Bronchial epithelial cell (primary cell): ENCODE data around the gene WNT5A. TPM values are rescaled to one million over a fixed set of nuclear protein-coding genes. Genes with fewer than 3 reads are reported as not detected.

ENCODE experiments used
- DNase-seq: peaks from one replicate; pipeline ENCODE4 v3.0.0-alpha.2; 2010; ENCODE audit warnings: low read depth
- FAIRE-seq: peaks from 2 replicates; lab custom pipeline; 2011; peaks lifted over from hg19 to GRCh38; lab: Jason Lieb, UNC
- H3K27me3 ChIP-seq: 2 replicates; pipeline ENCODE4 v1.5.1; 2011; ENCODE audit warnings: low read length; ENCODE audit not compliant: control insufficient read depth, insufficient read depth
- H3K36me3 ChIP-seq: 2 replicates; pipeline ENCODE4 v1.5.1; 2011; ENCODE audit warnings: low read length; ENCODE audit not compliant: control insufficient read depth, insufficient read depth
- H3K4me3 ChIP-seq: 2 replicates; pipeline ENCODE4 v1.5.1; 2011; ENCODE audit warnings: mild to moderate bottlenecking, low read depth, low read length, control low read depth
- total RNA-seq: library from RNA; depleted of rRNA; stranded (reverse); fragments of >200 nt; gene quantifications from 2 replicates; pipeline ENCODE4 v1.2.1, GENCODE V29; 2014
- TF ChIP-seq, protein P1 (sequence below): IDR thresholded peaks from 2 replicates; pipeline ENCODE4 v1.5.1; 2011; ENCODE audit warnings: mild to moderate bottlenecking, moderate library complexity, low read length, control low read depth, inconsistent platforms; ENCODE audit not compliant: insufficient read depth, severe bottlenecking

WNT5A gene
- total RNA-seq, 1 donor from 2014 or later: 3.9 TPM

DNA sequence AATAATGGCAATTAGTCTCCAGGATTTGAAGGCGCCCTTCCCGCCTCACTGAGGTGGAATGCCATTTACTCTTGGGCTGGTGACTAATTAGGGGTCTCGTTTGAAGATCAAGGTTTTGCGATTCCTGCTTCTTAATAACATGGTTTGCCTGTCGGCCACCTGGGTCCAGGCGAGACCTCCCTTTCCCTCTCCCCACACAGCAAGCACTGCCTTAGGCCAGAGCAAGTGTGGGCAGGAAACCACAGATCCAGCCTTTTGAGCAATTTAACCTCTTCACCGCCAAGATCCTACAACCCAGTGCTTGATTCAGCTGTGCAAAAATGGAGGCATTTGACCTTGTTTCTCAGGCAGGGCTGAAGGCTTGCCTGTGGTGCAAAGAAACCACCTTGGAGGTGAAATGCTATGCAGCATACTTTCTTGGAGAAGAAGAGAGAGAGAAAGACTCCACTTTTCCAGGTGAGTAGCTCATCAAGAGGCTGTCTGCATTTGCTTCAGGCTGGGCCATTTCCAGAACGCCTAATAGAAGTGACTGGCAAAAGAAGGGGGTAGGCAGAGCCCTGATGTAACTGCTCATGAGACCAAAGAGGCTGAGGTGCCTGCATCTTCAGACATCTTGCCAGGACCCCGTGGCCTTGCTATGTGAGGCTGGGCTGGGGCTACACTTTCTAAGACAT lies 34.1 kb upstream of the WNT5A start:
- Histone ChIP-seq H3K4me3 (no peak overlapping the region), H3K36me3 (no peaks in the 10 kb centered on the region), H3K27me3 (no peaks in the 10 kb centered on the region)
- TF ChIP-seq, protein P1, sequence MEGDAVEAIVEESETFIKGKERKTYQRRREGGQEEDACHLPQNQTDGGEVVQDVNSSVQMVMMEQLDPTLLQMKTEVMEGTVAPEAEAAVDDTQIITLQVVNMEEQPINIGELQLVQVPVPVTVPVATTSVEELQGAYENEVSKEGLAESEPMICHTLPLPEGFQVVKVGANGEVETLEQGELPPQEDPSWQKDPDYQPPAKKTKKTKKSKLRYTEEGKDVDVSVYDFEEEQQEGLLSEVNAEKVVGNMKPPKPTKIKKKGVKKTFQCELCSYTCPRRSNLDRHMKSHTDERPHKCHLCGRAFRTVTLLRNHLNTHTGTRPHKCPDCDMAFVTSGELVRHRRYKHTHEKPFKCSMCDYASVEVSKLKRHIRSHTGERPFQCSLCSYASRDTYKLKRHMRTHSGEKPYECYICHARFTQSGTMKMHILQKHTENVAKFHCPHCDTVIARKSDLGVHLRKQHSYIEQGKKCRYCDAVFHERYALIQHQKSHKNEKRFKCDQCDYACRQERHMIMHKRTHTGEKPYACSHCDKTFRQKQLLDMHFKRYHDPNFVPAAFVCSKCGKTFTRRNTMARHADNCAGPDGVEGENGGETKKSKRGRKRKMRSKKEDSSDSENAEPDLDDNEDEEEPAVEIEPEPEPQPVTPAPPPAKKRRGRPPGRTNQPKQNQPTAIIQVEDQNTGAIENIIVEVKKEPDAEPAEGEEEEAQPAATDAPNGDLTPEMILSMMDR: no peak
- DNase-seq (peak; percentile 14), FAIRE-seq (no peak)

DNA sequence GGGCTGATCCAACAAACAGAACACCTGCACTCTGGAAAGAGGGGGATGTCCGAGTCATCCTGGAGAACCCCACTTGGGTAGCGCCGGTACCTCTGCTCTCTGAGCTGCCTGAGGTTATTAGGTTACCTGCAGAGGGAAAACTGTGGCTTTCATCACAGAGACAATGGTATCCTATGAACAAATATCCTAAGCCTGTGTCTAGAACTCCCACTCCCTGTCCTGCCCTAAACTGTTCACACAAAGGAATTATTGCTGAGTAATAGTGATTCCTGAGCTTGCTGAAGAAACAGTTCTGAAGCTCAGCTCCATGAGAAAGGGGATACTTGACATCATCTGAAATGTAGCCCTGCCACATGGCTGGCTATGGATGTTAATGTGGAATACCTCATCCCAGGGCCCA lies 31.9 kb upstream of the WNT5A start:
- no peak for FAIRE-seq
- peak; percentile 72 for DNase-seq
- TF ChIP-seq, protein P1: no peak
- H3K36me3 ChIP-seq: no peaks in the 10 kb centered on the region
- H3K27me3 ChIP-seq: no peaks in the 10 kb centered on the region
- no peak overlapping the region for H3K4me3 ChIP-seq

DNA sequence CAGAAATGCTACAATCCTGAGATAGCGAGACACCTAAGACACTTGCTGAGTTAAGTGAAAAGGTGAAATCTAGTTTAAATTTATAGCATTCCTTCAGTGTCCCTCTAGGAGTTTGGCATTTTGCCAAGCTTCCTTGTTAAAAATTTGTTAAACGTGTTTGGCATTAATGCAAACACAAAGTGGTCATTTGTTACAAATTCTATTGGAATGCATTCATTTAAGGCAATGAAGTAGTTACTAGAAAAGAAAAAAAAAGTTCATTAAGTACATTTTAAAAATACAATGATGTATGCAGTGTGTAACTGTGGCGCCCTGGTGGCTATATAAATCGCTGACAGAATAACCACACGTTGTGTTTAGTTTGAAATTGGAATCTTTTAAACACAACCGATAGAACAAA lies 31.3 kb upstream of the WNT5A start:
- DNase-seq (peak; percentile 43), FAIRE-seq (no peak)
- TF ChIP-seq, protein P1: no peak
- H3K36me3 ChIP-seq: no peaks in the 10 kb centered on the region
- H3K4me3 ChIP-seq: no peak overlapping the region
- H3K27me3 ChIP-seq: no peaks in the 10 kb centered on the region

DNA sequence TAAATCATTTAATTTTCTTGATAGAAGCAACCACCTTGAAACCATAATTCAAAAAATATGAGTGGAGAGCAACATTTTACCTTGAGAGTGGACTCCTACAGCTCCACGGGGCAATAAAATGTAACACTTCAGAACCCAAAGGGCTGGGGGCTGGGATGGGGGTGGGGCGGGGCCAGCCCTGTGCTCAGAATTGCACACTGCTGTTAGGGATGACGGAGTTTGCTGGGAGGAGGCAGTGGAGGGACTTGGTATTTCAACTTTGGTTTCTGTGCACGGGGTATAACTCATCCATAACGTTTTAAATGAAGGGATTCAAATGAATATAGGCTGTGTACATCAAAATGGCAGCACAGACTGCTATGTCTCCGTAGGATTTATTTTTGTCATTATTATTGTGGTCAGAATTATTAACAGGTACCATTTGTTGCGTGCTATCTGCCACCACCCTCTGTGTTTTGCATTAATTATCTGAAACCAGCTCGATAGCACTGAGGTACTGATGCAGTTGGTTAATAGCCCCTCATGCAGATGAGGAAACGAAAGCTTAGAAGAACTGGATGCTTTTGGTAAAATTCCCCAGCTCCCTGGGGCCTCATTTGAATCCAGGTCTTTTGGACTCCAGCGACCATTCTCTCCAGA lies 29.4 kb upstream of the WNT5A start:
- Histone ChIP-seq H3K4me3 (no peak overlapping the region), H3K27me3 (no peaks in the 10 kb centered on the region), H3K36me3 (no peaks in the 10 kb centered on the region)
- TF ChIP-seq, protein P1: no peak
- FAIRE-seq (no peak), DNase-seq (no peak)

DNA sequence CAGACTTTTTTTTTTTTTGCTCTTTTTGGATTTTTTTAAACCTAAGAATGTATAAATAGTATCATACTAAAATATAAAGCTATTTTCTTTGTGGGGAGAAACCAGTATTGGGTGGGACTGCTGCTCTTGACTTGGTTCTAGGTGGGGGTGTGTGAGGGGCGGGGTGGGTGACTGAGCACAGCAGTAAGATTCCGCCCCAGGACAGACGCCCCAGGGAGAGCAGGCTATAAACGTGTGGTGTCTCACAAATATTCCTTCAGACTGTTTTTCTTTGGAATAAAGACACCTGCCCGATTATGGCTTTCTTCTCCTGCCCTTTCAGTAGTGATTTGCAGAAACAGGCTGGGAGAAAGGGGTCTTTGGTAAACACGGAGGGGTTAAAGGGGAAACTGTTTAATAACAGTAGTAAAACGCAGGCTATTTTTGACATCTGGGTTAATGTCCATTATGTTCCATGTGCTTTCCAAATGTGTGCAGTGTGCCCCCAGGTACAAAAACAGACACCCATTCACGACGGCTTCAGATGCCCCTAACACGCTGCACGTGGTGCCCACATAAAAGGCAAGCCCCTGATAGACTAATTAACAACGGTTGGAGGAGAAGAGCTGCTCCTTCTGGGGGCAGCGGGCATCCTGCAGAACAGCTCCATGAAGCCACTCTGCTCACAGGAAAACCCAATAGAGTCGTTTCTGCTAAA lies 28.6 kb upstream of the WNT5A start:
- no peaks in the 10 kb centered on the region for H3K27me3 ChIP-seq
- TF ChIP-seq, protein P1: no peak
- H3K36me3 ChIP-seq: no peaks in the 10 kb centered on the region
- DNase-seq (no peak), FAIRE-seq (no peak)
- no peak overlapping the region for H3K4me3 ChIP-seq
